GM18508 (cell line): Measurements from ENCODE around the gene MAP4K3.
A peak's percentile ranks its signal among the peaks of the same experiment; 100 is the strongest.

Experiments used
- ATAC-seq: cut with Tn5 transposase; IDR thresholded peaks from one replicate; pipeline ENCODE4 v1.9.1; 2021; ENCODE audit warnings: moderate number of reproducible peaks; ENCODE audit not compliant: insufficient read depth, unreplicated experiment

Gene MAP4K3

DNA sequence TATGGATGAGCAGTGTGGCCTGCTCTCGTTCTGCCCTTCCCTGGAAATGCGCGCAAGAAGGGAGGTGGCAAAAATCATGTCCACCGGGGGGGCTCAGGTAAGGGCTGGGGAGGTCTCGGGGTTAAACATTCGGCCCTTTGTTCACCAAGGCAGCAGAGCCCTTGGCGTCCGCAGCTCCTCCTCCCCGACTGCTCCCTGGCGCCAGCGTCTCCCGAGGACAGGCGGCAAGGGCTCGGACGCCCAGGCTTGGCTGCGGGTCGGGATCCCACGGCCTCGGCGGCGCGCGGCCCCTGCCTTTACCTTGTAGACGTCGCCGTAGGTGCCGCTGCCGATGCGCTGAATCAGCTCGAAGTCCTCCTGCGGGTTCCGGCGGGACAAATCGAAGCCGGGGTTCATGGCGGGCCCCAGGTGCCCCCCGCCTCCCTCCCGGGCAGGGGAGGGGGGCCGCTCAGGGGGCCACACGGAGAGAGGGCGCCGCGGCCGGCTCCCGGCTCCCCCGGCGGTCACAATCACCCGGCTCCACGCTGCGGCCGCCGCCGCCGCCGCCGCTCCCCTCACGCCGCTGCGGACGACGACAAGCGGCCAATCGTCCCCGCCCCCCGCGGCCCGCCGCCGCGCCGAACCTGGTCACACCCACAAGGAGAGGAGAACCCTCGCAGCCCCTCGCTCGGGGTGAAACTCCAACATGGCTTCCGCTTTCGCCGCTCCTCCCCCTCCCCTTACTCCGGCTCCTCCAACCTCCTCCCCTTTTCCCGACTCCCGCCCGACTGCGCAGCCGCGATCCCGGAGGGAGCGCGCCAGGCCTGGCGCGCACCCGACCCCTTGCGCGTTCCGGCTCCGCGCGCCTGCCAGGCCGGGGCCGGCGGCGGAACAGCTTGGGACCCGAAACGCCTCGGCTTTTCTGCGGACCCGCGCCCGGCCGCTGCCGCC is at the start of gene MAP4K3:
TSS of gene MAP4K3 (minus strand) at position 694 of the 930 bp plus-strand sequence. CDS start at position 396, 298 bp downstream.
- peak; percentile 38 for ATAC-seq

DNA sequence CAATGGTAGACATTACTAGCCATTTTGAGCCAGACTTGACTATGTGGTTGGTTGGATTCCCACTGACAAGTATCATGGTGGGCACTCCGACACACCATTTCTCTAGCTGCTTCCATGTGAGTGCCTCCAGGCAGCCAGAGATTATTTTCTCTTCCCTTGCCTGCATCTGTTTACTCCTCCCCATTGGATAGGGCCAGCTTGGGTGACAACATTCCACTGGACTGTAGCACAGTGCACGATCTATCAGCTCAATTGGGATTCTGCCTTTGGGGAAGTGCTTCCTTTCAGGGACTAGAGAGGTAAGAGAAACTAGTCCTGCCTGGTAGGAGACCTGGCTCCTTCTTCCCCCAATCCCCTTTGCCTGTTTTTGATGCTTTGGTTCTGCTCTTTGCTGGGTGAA is 49.0 kb upstream of the MAP4K3 start:
- no peak for ATAC-seq

DNA sequence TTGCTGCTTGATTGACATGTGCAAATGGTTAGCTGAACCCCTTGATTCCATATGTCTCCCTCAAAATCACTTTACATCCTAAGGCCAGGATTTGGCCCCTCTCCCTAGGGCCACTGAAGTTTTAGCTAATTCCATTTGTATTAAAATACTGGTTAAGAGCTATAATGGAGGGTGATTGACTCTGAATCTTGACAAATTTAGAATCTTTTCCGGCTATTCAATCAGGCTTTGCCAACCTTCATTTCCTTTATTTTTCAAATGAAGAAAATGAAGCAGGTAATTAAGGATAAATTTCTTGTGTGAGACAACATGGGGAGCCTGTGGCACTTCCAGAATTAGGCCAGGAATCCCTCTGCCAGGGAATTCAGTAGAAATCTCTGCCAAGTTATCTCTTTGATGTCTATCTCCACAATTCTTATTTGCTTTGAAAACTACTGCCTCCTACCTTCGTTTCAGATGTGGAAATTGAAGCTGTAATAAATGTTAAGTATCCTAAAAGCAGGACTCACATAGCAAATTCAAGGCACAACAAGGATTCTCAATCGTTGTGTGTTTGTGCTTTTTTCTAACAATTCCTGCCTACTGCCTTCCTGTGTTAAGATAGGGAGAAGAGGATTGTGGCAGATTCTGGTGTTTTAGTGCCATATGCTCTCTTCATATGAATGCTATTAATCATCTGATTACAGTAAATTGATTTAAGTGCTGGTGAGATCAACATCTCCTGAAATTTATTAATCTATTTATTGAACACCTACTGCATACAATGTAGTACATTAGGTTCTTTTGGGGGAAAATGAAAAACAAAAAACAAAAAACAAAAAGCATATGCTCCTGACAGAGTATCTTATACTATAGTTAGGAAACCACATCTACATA is 47.8 kb upstream of the MAP4K3 start:
- no peak for ATAC-seq

DNA sequence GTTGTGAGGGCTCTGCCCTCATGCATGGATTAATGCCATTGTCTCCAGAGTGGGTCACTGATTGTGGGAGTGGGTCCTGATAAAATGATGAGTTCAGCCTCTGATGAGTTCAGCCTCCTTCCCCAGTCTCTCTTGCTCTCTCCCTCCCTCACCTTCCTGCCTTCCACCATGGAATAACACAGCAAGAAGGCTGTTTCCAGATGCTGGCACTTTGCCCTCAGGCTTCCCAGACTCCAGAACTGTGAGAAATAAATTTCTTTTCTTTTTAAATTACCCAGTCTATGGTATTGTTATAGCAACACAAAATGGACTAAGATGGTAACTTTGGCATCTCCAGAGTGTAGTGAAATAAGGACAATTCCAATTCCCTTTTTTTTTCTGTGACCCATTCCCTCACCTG is 47.1 kb upstream of the MAP4K3 start:
- ATAC-seq = no peak

DNA sequence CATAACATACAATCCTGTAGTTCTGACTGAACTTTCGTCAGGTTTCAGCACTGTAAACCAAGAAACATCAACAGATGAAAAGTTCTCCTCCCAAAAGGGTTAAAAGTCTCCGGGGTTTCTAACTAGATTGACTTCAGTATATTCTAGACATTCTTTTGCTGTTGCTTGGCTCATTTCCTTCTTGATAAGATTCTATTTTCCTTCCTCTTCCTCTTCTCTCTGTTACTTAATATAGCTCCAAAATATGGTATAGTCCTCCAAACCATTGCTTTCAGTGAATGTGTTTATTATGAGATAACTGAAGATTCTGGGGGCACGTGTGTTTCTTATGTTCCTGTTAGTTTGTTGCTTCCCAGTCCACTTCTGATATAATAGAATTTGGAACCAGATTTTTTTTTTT is 46.4 kb upstream of the MAP4K3 start:
- no peak for ATAC-seq

DNA sequence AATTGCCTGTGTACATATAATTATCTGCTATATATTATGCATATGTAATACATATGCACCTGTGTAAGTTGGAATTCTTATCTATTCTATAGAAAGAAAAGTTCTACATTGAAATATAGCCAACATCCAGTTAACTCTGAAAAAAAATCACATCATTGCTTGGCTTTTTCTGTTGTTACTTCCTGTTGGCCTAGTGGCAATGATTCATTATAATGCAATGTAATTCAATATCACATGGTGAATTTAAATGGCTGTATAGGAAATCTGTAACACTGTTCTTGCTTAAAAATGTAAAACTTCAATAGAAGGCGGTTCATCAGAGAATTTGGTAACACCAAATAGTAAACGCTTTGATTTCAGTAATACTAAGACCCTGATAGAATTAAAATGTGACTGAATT is 44.5 kb upstream of the MAP4K3 start:
- no peak for ATAC-seq

DNA sequence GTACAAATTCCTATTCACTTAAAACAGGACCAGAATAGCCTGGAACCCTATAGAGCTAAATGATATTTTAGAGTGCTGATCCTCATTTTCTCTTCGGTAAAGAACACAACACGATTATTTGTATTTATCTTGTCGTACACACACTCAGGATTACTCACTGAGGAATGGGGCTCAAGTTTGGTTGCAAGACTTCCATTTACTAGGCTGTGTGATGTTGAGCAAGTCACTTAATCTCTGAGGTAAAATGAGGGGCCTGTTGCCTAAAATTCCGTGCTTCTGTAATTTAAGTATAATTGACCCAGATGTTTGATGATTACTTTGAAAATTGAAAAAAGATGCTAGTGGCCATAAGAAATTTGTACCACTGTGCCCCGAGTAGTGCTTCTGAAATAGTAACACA is 42.6 kb upstream of the MAP4K3 start:
- no peak for ATAC-seq

DNA sequence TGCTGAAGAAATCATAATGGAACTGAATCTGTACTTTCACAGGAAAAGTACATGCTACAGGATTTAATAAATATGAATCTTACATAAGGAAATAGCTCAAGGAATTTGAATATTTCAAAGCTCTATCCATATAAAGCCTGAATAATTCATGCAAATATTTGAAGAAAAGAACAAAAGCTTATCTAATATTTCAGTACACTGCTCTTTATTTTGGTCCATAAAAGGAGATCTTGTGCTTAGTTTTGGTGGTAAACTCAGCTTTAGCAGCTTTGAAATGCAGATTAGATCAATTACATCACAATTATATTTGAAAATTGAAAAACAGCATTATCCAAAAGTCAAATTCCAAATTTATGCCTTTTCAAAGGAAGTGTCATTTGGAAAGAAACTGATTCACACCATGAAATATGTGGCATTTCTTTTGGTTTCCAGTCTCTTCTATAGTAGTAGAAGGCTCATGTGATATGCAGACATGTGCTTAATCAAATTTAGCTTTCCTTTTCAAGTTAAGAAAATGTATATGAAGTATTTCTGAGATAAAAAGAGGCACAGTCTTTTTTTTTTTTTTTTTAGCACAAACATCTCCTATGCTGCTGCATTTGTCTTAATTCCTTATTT is 42.1 kb upstream of the MAP4K3 start:
- ATAC-seq = no peak

DNA sequence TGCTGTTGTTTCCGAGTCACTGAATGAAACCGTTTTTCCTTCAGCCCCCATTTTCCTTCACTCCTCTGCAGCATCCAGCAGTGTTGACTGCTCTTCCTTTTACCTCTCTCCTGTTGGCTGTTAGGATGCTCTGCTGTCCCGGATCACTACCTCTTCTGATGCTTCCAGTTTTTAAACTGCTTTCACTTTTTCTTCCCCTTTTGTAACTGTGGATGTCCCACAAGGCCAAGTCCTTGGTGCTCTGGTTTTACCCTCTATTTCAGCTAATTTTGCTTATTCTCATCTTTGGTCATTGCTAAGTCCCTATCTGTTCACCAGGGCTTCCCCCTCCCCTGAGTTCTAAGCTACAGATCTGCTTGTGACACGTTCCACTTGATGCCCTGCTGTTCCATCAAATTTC is 39.4 kb upstream of the MAP4K3 start:
- ATAC-seq = peak; percentile 98

DNA sequence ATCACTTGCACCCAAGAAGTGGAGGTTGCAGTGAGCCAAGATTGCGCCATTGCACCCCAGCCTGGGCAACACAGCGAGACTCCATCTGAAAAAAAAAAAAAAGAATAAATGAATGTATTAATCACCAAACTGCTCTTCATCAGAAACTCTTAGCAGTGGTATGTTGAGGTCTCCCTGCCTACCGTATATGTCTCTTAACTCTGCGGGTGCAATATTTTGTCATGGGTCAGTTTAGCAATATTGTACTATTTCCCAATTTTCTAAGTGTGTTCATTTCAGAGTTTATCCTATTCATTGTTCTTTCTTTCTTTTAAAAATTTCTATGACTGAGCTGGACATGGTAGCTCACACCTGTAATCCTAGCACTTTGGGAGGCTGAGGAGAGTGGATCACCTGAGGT is 37.9 kb upstream of the MAP4K3 start:
- ATAC-seq = no peak

DNA sequence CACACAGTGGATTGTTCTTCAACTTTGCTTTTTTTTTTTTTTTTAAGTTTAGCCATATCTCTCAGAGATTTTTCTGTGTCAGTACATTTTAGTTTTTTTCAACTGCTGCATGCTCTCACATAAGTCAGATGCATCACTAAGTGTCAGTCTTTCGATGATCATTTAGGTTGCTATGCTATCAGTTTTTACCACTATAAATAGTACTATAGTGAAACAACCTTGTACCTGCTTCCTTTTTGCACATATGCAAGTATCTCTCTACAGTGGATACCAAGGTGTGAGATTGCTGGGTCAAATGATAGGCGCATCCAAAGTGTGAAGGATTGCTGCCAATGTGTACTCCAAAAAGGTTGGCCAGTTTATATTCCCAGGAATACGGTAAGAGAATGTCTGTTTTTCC is 33.5 kb upstream of the MAP4K3 start:
- ATAC-seq = no peak

DNA sequence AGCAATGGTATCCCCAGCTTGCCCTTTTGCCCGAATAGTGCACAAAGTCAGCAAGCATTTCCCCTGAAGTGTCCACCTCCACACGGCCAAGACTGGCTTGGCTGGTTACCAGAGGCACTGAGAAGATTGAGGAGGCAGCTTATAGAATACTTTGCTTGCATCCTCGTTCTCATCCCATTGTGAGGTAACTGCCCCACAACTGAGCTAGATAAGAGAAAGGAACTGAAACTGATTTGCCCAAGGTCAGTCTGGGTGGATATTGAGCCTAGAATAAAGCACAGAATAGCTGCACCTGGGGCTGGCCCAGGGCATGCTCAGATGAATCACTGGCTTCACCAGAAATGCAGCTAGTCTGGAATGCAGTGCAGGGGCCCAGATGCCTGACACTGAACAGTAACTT is 32.7 kb upstream of the MAP4K3 start:
- peak; percentile 88 for ATAC-seq

DNA sequence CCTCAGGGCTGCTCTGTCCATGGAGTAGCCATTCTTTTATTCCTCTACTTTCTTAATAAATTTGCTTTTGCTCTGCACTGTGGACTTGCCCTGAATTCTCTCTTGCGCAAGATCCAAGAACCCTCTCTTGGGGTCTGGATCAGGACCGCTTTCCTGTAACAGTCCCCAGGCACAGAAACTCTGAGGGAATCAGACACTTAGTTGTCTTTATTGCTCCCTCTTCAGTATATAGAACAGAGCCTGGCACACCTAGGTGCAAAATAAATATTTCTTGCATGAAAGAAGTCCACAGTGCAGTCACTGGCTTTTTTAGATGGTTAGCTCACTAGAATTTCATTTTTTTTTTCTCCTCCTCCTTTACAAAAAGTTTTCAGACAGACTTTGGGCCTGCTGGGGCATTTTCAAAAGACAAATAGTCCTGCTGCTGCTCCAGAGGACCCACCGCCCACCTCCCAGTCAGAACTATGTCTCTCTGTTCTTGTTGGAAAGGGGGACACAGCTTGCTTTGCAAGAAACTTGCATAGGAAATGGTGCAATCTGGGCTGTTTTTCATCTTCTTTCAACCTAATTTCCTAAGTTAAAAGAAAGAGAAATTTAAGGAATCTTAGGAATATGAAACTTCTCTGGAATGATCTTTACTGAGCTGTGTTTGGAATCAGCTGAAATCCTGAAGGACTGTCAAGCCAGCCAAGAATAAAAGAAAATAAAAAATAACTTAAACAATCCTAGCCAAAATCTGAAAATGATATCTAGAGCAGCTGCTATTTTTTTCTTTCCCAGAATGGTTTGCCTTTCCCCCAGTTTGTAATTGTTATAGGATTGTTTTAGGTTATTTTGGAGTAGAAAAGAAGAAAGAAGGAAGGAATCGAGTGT is 31.7 kb upstream of the MAP4K3 start:
- ATAC-seq = no peak

DNA sequence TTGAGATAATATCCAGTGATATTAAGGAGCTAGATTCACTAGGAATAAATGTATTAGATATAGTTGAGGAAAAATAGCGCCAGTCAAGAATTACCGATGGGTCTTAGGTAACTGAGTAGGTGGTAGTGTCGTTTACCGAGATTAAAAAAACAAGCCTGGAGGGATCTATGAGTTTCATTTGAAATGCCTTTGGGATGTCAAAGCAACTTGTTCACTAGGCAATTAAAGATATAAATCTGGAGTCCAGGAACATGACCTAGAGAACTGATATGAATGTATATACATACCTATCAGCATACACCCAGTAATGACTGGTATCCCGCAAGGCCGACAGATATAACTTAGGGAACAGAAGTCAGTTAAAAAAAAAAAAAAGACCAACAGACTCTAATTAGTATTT is 29.2 kb upstream of the MAP4K3 start:
- no peak for ATAC-seq

DNA sequence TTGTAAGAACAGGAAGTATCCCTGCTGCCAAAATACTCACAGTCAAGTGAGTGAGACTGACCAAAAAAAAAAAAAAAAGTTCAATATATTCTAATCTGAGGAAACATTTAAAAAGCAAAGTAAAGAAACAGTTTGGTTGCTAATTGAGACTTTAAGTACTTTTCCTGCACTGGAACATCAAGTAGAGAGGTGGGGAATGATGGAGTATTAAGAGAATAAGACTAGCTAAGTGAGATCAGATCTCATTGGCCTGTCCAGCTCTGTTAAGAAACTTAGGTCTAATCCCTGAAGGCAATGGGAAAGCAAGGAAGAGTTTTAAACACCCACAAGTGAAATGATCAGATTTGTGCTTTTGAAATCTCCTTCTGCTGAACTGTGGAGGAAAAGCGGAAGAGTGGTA is 27.8 kb upstream of the MAP4K3 start:
- no peak for ATAC-seq

DNA sequence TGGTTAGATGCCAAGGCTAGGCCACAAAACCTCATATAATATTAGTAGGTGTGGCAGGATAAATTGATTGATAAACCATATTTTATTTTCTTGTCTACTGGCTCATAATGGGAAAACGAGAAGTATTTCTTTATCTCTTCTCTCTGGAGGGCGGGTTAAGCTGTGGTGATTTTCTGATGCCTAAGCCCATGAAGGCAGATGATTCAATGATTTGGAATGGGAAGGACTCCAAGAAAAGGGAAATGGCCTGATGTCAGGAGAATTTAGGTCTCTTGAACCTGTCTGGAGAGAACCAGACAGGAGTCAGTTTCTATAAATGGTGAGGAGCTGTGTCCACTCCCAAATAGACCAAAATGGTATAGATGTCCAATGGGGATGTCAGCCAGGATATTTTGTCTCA is 18.7 kb upstream of the MAP4K3 start:
- no peak for ATAC-seq

DNA sequence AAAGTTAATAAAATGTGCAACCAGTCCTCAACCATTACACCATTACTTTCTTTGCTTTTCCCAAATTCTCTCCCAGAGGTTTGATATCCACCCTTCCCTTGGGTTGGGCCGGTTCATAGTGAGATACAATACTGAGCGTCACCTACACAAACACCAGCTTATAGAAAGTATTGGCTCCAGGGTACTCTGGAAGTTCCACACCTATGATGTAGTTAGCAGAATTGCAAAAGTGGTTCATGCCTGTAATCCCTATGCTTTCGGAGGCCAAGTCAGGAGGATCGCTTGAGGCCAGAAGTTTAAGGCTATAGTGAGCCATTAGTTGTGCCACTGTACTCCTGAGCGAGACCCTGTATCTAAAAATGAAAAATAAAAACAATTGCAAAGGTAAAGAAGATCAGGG is 15.3 kb upstream of the MAP4K3 start:
- no peak for ATAC-seq

DNA sequence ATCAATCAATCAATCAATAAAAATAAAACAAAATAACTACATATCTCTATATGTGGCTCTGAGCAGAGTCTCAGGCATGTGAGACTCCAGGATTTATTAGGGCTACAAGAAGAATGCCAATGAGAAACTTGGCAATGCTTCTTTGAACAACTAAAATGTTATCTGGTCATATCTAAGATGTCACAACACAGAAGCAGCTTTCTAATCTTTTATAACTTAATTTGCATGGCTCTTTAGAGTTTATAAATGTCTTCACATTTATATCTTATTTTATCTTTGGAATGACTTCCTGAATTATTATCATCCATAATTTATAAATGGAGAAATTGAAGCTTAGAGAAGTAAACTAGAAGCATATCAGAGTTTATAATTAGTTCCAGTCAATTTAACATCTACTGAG is 14.9 kb upstream of the MAP4K3 start:
- ATAC-seq = no peak

DNA sequence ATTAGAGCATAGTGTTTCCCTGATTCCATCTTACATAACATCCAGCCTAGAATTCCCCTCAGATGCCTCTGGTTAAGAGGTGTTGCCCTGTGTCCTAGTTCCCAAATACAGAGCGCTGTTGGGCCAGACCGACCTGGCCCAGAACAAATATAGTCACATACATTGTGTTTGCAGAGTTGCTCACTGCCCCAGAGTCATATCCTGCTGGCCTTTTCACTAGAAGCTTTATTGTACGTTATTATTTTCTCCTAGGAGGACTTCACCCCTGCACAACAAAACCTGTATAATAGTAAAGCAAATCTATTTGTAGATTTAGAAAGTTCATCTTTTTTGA is 11.1 kb upstream of the MAP4K3 start:
- ATAC-seq = no peak
